ENCODE results near the gene PHLPP1. TPM values are rescaled to one million over a fixed set of nuclear protein-coding genes. Genes with fewer than 3 reads are reported as not detected.

The PHLPP1 gene
- total RNA-seq, 1 experiment from 2014 or later: 14.7 TPM

- BruUV-seq (replicated peaks): no TSS peak
- H3K36me3 ChIP-seq (ENCODE audit: control insufficient read depth in 1 of 2, insufficient read depth in 2 of 2, low read length in 2 of 2): no peaks in the 10 kb centered on the region
- ATAC-seq: no peak
- CTCF ChIA-PET: no interaction called here
- no peak overlapping the region for H3K27ac ChIP-seq (ENCODE audit: low read depth, low read length)
- RAD21 ChIA-PET (ENCODE audit: low non-redundant PET in 1 of 2, low total read pairs in 2 of 2, uncharacterized antibody in 2 of 2, unreplicated experiment in 2 of 2): no interaction called here
- no peak overlapping the region for H2AFZ ChIP-seq (ENCODE audit: low read depth, low read length, poor library complexity, severe bottlenecking)
- no peak for TF ChIP-seq FOSL1 (IDR thresholded peaks at IDR 0.05; ENCODE audit: low read depth)
- no peak for TF ChIP-seq SIN3A (IDR thresholded peaks at IDR 0.05; ENCODE audit: low read depth)
- TF ChIP-seq ZBTB33 (IDR thresholded peaks at IDR 0.05; ENCODE audit: extremely low read depth, insufficient replicate concordance, low read length): no peak
- TF ChIP-seq CBX3 (IDR thresholded peaks at IDR 0.05; ENCODE audit: low read depth): no peak
- TF ChIP-seq ELF1 (IDR thresholded peaks at IDR 0.05; ENCODE audit: borderline replicate concordance, low read depth): no peak
- no peak for TF ChIP-seq EZH2phosphoT487 (IDR thresholded peaks at IDR 0.05; ENCODE audit: borderline replicate concordance)
- no peak for TF ChIP-seq SP1 (IDR thresholded peaks at IDR 0.05; ENCODE audit: low read depth)
- TF ChIP-seq MAX (IDR thresholded peaks at IDR 0.05): no peak
- TF ChIP-seq EZH2 (IDR thresholded peaks at IDR 0.05): no peak
- no peak for TF ChIP-seq REST (IDR thresholded peaks at IDR 0.05; ENCODE audit: low read depth)
- TF ChIP-seq ZNF274 (IDR thresholded peaks at IDR 0.05; ENCODE audit: low read depth, low read length): no peak
- no peak for TF ChIP-seq CEBPB (IDR thresholded peaks at IDR 0.05; ENCODE audit: low read depth)
- TF ChIP-seq CTCF (IDR thresholded peaks at IDR 0.05 in 2 of 3, conservative IDR thresholded peaks at IDR 0.05 in 1 of 3; ENCODE audit: borderline replicate concordance in 1 of 3, insufficient read depth in 1 of 3, low read depth in 2 of 3, low read length in 2 of 3): no peak
- no peak for TF ChIP-seq POLR2A (IDR thresholded peaks at IDR 0.05; ENCODE audit: borderline replicate concordance, extremely low read depth, insufficient read depth, insufficient read length)
- TF ChIP-seq ATF3 (IDR thresholded peaks at IDR 0.05): no peak
- no peak for TF ChIP-seq SRF (IDR thresholded peaks at IDR 0.05; ENCODE audit: low read depth)
- no peak for TF ChIP-seq EGR1 (IDR thresholded peaks at IDR 0.05; ENCODE audit: low read depth)
- H3K4me3 ChIP-seq (replicated peaks in 1 of 2; ENCODE audit: low read depth in 1 of 2, low read length in 2 of 2): no peak overlapping the region
- H3K9me3 ChIP-seq (ENCODE audit: control insufficient read depth in 1 of 2, insufficient read depth in 1 of 2, low read depth in 1 of 2, low read length in 2 of 2): no peaks in the 10 kb centered on the region
- H3K4me2 ChIP-seq (ENCODE audit: low read length): no peak overlapping the region
- no peaks in the 10 kb centered on the region for H3K9me2 ChIP-seq (ENCODE audit: insufficient read depth)
- no peak overlapping the region for H3K9ac ChIP-seq (ENCODE audit: low read length)
- no peaks in the 10 kb centered on the region for H3K27me3 ChIP-seq (ENCODE audit: insufficient read depth, low read length)
- no peaks in the 10 kb centered on the region for H4K20me1 ChIP-seq (ENCODE audit: insufficient read depth)
- DNase-seq (ENCODE audit: low read depth, low spot score): no peak
- no peaks in the 10 kb centered on the region for H3K79me2 ChIP-seq (ENCODE audit: insufficient read depth, low read length)
- POLR2A ChIA-PET: no interaction called here
- intact Hi-C loops (cut with micrococcal nuclease): no loop called here
- no peaks in the 10 kb centered on the region for H3K4me1 ChIP-seq (ENCODE audit: control insufficient read depth in 1 of 2, insufficient read depth in 2 of 2, low read length in 2 of 2)
These were observed 95.3 kb downstream of the PHLPP1 start for GRCh38 chr18:62810682-62811081.

All from HCT116 (cell line).